HCT116 (cell line): Measurements from ENCODE around the gene FRMD3. TPM values are rescaled to one million over a fixed set of nuclear protein-coding genes. Genes with fewer than 3 reads are reported as not detected.
A peak's percentile ranks its signal among the peaks of the same experiment; 100 is the strongest.

Experiments used
- ATAC-seq: fragments of 200-7000 bp; cut with Tn5 transposase; 2 replicates; pipeline ENCODE4 v1.9.1; 2020; ENCODE audit warnings: mild to moderate bottlenecking, moderate library complexity
- BruUV-seq: library from RNA; stranded (reverse); fragments of 400-500 nt; replicated peaks from 2 replicates; lab custom pipeline; 2021; lab: Mats Ljungman, UMichigan
- CTCF ChIA-PET: fragments of 300-600 bp; sonication (Branson Sonifier 250); formaldehyde crosslinking; loops from one replicate; lab custom pipeline; 2021; ENCODE audit warnings: antibody characterized with exemption; lab: Charles Lee
- POLR2A ChIA-PET: fragments of 300-600, 350-600 bp; sonication (Branson Sonifier 250); formaldehyde crosslinking; loops from one replicate; lab custom pipeline; 2021; ENCODE audit warnings: antibody characterized with exemption; lab: Charles Lee
- RAD21 ChIA-PET, 2 experiments: fragments of 300-600 bp; sonication (Branson Sonifier 250); formaldehyde crosslinking; loops; one replicate each; lab custom pipeline; 2023; ENCODE audit warnings: low total read pairs in 2 of 2; ENCODE audit not compliant: uncharacterized antibody in 2 of 2, unreplicated experiment in 2 of 2, low non-redundant PET in 1 of 2; lab: Charles Lee
- DNase-seq: peaks from one replicate; pipeline ENCODE4 v3.0.0-alpha.2; 2010; ENCODE audit warnings: low read depth, low spot score
- H2AFZ ChIP-seq: fragments of 200-600 bp; shearing (Covaris generic), sonication (generic); 2 replicates; pipeline ENCODE4 v1.6.1; 2017; ENCODE audit warnings: low read depth, mixed run types, mixed read lengths, antibody characterized with exemption, low read length; ENCODE audit not compliant: poor library complexity, severe bottlenecking
- H3K27ac ChIP-seq: 2 replicates; pipeline ENCODE4 v1.5.1; 2012; ENCODE audit warnings: low read depth, low read length
- H3K27me3 ChIP-seq: fragments of 200-600 bp; sonication (generic); 2 replicates; pipeline ENCODE4 v1.6.1; 2016; ENCODE audit warnings: mixed run types, low read length, mixed read lengths; ENCODE audit not compliant: insufficient read depth
- H3K36me3 ChIP-seq, 2 experiments: fragments of 200-500 bp in 1 of 2; fragments of 200-600 bp in 1 of 2; sonication (Bioruptor generic) in 1 of 2; sonication (generic) in 1 of 2; 2 replicates each; pipeline versions ENCODE4 v1.5.1 to v1.6.1; 2014 to 2016; ENCODE audit warnings: low read length in 2 of 2, inconsistent platforms in 1 of 2, mixed read lengths in 1 of 2, mixed run types in 1 of 2; ENCODE audit not compliant: insufficient read depth in 2 of 2, control insufficient read depth in 1 of 2
- H3K4me1 ChIP-seq, 2 experiments: fragments of 200-600 bp in 1 of 2; sonication (generic) in 1 of 2; 2 replicates each; pipeline versions ENCODE4 v1.5.1 to v1.6.1; 2012 to 2017; ENCODE audit warnings: low read length in 2 of 2, inconsistent platforms in 1 of 2, mild to moderate bottlenecking in 1 of 2, mixed read lengths in 1 of 2, mixed run types in 1 of 2, moderate library complexity in 1 of 2; ENCODE audit not compliant: insufficient read depth in 2 of 2, control insufficient read depth in 1 of 2
- H3K4me2 ChIP-seq: fragments of 200-600 bp; sonication (generic); 2 replicates; pipeline ENCODE4 v1.6.1; 2017; ENCODE audit warnings: mixed run types, low read length, mixed read lengths
- H3K4me3 ChIP-seq, 2 experiments: fragments of 200-600 bp in 1 of 2; sonication (generic) in 1 of 2; replicated peaks in 1 of 2; 2 replicates each; pipeline ENCODE4 v1.5.1; 2011 to 2016; ENCODE audit warnings: low read length in 2 of 2, control low read depth in 1 of 2, low read depth in 1 of 2, mild to moderate bottlenecking in 1 of 2, mixed read lengths in 1 of 2, mixed run types in 1 of 2
- H3K79me2 ChIP-seq: fragments of 200-600 bp; sonication (generic); 2 replicates; pipeline ENCODE4 v1.6.1; 2017; ENCODE audit warnings: mild to moderate bottlenecking, mixed run types, low read length, moderate library complexity, mixed read lengths; ENCODE audit not compliant: insufficient read depth
- H3K9ac ChIP-seq: fragments of 200-600 bp; sonication (generic); 2 replicates; pipeline ENCODE4 v1.6.1; 2016; ENCODE audit warnings: low read length, mixed read lengths
- H3K9me2 ChIP-seq: fragments of 200-600 bp; sonication (generic), shearing (Covaris generic); 2 replicates; pipeline ENCODE4 v1.6.1; 2017; ENCODE audit warnings: mixed run types, mild to moderate bottlenecking, moderate library complexity; ENCODE audit not compliant: insufficient read depth
- H3K9me3 ChIP-seq, 2 experiments: fragments of 200-500 bp in 1 of 2; fragments of 200-600 bp in 1 of 2; sonication (Bioruptor generic) in 1 of 2; sonication (generic) in 1 of 2; 2 replicates each; pipeline ENCODE4 v1.6.1; 2014 to 2017; ENCODE audit warnings: low read length in 2 of 2, mixed read lengths in 2 of 2, inconsistent platforms in 1 of 2, low read depth in 1 of 2, mild to moderate bottlenecking in 1 of 2, mixed run types in 1 of 2, moderate library complexity in 1 of 2; ENCODE audit not compliant: control insufficient read depth in 1 of 2, insufficient read depth in 1 of 2
- H4K20me1 ChIP-seq: fragments of 200-600 bp; sonication (generic), shearing (Covaris generic); 2 replicates; pipeline ENCODE4 v1.6.1; 2017; ENCODE audit warnings: mixed run types, mild to moderate bottlenecking, moderate library complexity; ENCODE audit not compliant: insufficient read depth
- EGR1 ChIP-seq: IDR thresholded peaks from 2 replicates; pipeline ENCODE4 v1.6.1; 2012; ENCODE audit warnings: low read depth
- EZH2 ChIP-seq: fragments of 200-600 bp; sonication (generic); IDR thresholded peaks from 2 replicates; pipeline ENCODE4 v1.6.1; 2017; ENCODE audit warnings: antibody characterized with exemption, mixed run types
- EZH2phosphoT487 ChIP-seq: fragments of 200-600 bp; IDR thresholded peaks from 2 replicates; pipeline ENCODE4 v1.6.1; 2018; ENCODE audit warnings: antibody characterized with exemption, borderline replicate concordance
- FOSL1 ChIP-seq: IDR thresholded peaks from 2 replicates; pipeline ENCODE4 v1.6.1; 2012; ENCODE audit warnings: low read depth
- JUND ChIP-seq: IDR thresholded peaks from 2 replicates; pipeline ENCODE4 v1.6.1; 2012
- POLR2A ChIP-seq: IDR thresholded peaks from 2 replicates; pipeline ENCODE4 v1.7.0; 2011; ENCODE audit warnings: borderline replicate concordance; ENCODE audit not compliant: insufficient read depth, insufficient read length; ENCODE audit errors: extremely low read depth
- RAD21 ChIP-seq: IDR thresholded peaks from 2 replicates; pipeline ENCODE4 v1.6.1; 2012; ENCODE audit warnings: low read depth, mild to moderate bottlenecking
- SP1 ChIP-seq: IDR thresholded peaks from 2 replicates; pipeline ENCODE4 v1.6.1; 2012; ENCODE audit warnings: low read depth
- SRF ChIP-seq: IDR thresholded peaks from 2 replicates; pipeline ENCODE4 v1.6.1; 2012; ENCODE audit warnings: low read depth
- YY1 ChIP-seq: IDR thresholded peaks from 2 replicates; pipeline ENCODE4 v1.6.1; 2011; ENCODE audit warnings: low read length, low read depth, moderate library complexity, mild to moderate bottlenecking; ENCODE audit not compliant: insufficient replicate concordance; ENCODE audit errors: extremely low read depth
- ZFX ChIP-seq: fragments of 450-650 bp; IDR thresholded peaks from 2 replicates; pipeline ENCODE4 v1.6.1; 2017
- ZNF274 ChIP-seq: fragments of 200-500 bp; sonication (Bioruptor generic); IDR thresholded peaks from 2 replicates; pipeline ENCODE4 v1.6.1; 2014; ENCODE audit warnings: mild to moderate bottlenecking, low read depth, low read length, inconsistent platforms
- intact Hi-C: fragments of 100-400 bp; cut with micrococcal nuclease; formaldehyde crosslinking; loops from 2 replicates; pipeline ENCODE4 v1.10.0; 2022
- total RNA-seq: library from RNA; stranded (reverse); gene quantifications from one replicate; pipeline ENCODE4 v1.2.1, GENCODE V29; 2021; ENCODE audit not compliant: unreplicated experiment
- TF ChIP-seq, protein P1 (sequence below), 3 experiments: fragments of 200-600 bp in 1 of 3; sonication (generic) in 1 of 3; IDR thresholded peaks in 2 of 3; conservative IDR thresholded peaks in 1 of 3; 2 replicates each; pipeline ENCODE4 v1.5.1; 2012 to 2017; ENCODE audit warnings: low read depth in 2 of 3, low read length in 2 of 3, antibody characterized with exemption in 1 of 3, borderline replicate concordance in 1 of 3, control low read depth in 1 of 3, mild to moderate bottlenecking in 1 of 3, mixed read lengths in 1 of 3, mixed run types in 1 of 3, moderate library complexity in 1 of 3; ENCODE audit not compliant: insufficient read depth in 1 of 3
- TF ChIP-seq, protein P2 (sequence below): IDR thresholded peaks from 2 replicates; pipeline ENCODE4 v1.6.1; 2012; ENCODE audit warnings: low read depth

FRMD3 gene
- total RNA-seq, 1 experiment from 2014 or later: 0.89 TPM

DNA sequence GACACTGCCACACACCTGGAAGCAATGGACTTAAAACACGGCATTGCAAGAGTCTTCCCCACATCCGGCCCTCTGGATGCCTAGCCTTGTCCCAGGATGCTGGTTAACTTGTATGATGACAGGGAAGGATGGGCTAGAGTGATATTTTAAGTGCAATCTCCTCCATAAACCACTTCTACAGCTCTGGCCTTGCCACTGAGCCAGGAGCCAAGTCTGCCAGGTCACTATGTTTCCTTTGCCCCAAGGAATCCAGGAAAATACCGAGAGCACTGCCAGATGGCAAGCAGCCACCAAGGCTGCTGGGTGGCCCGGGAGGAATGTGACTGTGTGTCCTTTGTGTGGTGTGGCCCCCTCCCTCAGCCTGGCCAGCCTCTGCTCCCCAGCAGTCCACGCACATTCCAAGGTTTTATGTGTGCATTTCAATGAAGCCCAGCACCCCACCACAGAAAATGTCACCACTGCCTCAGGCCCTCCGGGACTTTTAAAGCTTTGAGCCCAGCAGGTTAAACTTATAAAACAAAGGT is 106.0 kb downstream of the FRMD3 start:
- Histone ChIP-seq H3K36me3 (no peaks in the 10 kb centered on the region), H3K27ac (peak overlapping the region; percentile 62), H3K9me3 (no peaks in the 10 kb centered on the region), H3K27me3 (no peaks in the 10 kb centered on the region), H3K9me2 (no peaks in the 10 kb centered on the region), H3K4me3 (no peak overlapping the region), H3K4me1 (peaks cover 10 to 24% of the 10 kb centered on the region in 2 experiments; a peak in 3 of 4 replicates), H2AFZ (no peak overlapping the region), H3K79me2 (no peaks in the 10 kb centered on the region), H4K20me1 (no peaks in the 10 kb centered on the region), H3K4me2 (peak overlapping the region; percentile 36), H3K9ac (no peak overlapping the region)
- BruUV-seq: no TSS peak
- RAD21 ChIA-PET: interaction anchor here in 1 of 2 experiments (0.6 kb wide), 2 partner anchors 59 to 98 kb away, joined by 4 to 6 read pairs; no protein-coding TSS in a partner anchor
- CTCF ChIA-PET: no interaction called here
- intact Hi-C loops: no loop called here
- POLR2A ChIA-PET: no interaction called here
- DNase-seq: no peak
- ATAC-seq: peak; percentile 65
- TF ChIP-seq SP1: 0 out of 2 replicates have a peak, but pooled peaks have one; percentile 19
- TF ChIP-seq JUND: no peak

DNA sequence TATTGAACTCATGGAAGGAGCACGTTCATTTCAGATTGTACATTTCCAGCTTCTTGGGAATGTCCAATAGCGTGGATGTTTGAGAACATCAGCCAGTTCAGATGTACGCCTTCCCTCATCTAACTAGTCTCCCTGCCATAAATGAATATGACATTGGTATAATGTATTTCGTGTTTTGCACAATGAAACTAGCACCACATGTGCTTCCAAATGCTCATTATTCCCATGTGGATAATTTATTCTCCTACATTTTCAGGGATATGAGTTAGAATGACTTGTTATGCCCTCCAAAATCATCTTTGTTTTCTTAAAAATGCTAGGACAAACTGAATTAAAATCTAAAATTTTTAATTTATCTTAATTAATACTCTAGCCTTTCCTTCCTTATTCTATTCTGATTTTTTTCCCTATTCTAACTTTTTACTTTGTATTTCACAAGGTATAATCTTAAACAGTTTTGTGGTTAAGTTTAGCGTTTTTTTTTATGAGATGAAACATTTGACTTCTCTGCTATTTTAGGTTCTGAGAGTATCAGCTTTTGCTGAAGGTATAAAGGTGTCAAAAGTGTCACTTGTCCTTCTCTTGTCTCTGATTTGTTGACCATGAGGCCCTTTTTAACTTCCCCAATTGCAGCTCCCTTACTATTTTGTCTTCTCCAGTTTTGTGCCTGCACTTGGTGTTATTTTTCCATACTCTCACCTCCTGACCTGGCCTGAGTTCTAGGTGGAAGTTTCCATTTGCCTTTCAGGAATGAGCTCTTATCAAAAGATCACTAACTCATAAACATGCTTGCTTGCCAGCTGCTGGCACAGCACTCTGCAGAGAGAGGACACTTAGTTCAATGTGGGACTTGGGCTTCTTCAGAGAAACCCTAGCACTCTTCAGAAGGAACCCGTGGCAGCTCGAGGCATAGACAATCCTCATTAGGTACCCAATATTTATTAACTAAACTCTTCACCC is 106.8 kb downstream of the FRMD3 start:
- RAD21 ChIA-PET: no interaction called here
- no peak overlapping the region for H2AFZ ChIP-seq
- intact Hi-C loops: no loop called here
- H3K79me2 ChIP-seq: no peaks in the 10 kb centered on the region
- no peaks in the 10 kb centered on the region for H4K20me1 ChIP-seq
- H3K27ac ChIP-seq: peak overlapping the region; percentile 62
- DNase-seq (no peak), ATAC-seq (peak; percentile 36)
- H3K4me3 ChIP-seq: no peak overlapping the region
- no peaks in the 10 kb centered on the region for H3K9me2 ChIP-seq
- no peaks in the 10 kb centered on the region for H3K36me3 ChIP-seq
- H3K27me3 ChIP-seq: no peaks in the 10 kb centered on the region
- peaks cover 10 to 24% of the 10 kb centered on the region in 2 experiments; a peak in 3 of 4 replicates for H3K4me1 ChIP-seq
- no TSS peak for BruUV-seq
- H3K4me2 ChIP-seq: peak overlapping the region; percentile 36
- H3K9me3 ChIP-seq: no peaks in the 10 kb centered on the region
- H3K9ac ChIP-seq: no peak overlapping the region
- POLR2A ChIA-PET: no interaction called here
- CTCF ChIA-PET: no interaction called here
- no peak for TF ChIP-seq ZNF274
- TF ChIP-seq YY1: no peak
- TF ChIP-seq FOSL1: no peak
- no peak for TF ChIP-seq SRF
- TF ChIP-seq, protein P1, sequence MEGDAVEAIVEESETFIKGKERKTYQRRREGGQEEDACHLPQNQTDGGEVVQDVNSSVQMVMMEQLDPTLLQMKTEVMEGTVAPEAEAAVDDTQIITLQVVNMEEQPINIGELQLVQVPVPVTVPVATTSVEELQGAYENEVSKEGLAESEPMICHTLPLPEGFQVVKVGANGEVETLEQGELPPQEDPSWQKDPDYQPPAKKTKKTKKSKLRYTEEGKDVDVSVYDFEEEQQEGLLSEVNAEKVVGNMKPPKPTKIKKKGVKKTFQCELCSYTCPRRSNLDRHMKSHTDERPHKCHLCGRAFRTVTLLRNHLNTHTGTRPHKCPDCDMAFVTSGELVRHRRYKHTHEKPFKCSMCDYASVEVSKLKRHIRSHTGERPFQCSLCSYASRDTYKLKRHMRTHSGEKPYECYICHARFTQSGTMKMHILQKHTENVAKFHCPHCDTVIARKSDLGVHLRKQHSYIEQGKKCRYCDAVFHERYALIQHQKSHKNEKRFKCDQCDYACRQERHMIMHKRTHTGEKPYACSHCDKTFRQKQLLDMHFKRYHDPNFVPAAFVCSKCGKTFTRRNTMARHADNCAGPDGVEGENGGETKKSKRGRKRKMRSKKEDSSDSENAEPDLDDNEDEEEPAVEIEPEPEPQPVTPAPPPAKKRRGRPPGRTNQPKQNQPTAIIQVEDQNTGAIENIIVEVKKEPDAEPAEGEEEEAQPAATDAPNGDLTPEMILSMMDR (IDR thresholded peaks at IDR 0.05 in 2 of 3, conservative IDR thresholded peaks at IDR 0.05 in 1 of 3; ENCODE audit: borderline replicate concordance in 1 of 3, insufficient read depth in 1 of 3, low read depth in 2 of 3, low read length in 2 of 3): no peak
- TF ChIP-seq, protein P2, sequence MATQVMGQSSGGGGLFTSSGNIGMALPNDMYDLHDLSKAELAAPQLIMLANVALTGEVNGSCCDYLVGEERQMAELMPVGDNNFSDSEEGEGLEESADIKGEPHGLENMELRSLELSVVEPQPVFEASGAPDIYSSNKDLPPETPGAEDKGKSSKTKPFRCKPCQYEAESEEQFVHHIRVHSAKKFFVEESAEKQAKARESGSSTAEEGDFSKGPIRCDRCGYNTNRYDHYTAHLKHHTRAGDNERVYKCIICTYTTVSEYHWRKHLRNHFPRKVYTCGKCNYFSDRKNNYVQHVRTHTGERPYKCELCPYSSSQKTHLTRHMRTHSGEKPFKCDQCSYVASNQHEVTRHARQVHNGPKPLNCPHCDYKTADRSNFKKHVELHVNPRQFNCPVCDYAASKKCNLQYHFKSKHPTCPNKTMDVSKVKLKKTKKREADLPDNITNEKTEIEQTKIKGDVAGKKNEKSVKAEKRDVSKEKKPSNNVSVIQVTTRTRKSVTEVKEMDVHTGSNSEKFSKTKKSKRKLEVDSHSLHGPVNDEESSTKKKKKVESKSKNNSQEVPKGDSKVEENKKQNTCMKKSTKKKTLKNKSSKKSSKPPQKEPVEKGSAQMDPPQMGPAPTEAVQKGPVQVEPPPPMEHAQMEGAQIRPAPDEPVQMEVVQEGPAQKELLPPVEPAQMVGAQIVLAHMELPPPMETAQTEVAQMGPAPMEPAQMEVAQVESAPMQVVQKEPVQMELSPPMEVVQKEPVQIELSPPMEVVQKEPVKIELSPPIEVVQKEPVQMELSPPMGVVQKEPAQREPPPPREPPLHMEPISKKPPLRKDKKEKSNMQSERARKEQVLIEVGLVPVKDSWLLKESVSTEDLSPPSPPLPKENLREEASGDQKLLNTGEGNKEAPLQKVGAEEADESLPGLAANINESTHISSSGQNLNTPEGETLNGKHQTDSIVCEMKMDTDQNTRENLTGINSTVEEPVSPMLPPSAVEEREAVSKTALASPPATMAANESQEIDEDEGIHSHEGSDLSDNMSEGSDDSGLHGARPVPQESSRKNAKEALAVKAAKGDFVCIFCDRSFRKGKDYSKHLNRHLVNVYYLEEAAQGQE: no peak
- no peak for TF ChIP-seq EZH2
- TF ChIP-seq EZH2phosphoT487: no peak
- TF ChIP-seq POLR2A: no peak
- TF ChIP-seq RAD21: no peak
- no peak for TF ChIP-seq EGR1
- no peak for TF ChIP-seq ZFX
